H1 (cell line): Measurements from ENCODE around the gene SPOPL.
"Not testable (repeated sequence)": the region's sequence is repeated elsewhere in the genome, so short reads cannot be mapped to it uniquely, and the experiment has no call there.

Source experiments
- ATF3 ChIP-seq: IDR thresholded peaks from 2 replicates; pipeline ENCODE4 v1.6.1; 2011; ENCODE audit warnings: low read depth, mild to moderate bottlenecking, low read length; ENCODE audit not compliant: insufficient read depth
- BRCA1 ChIP-seq: IDR thresholded peaks from 2 replicates; pipeline ENCODE4 v1.6.1; 2012; ENCODE audit warnings: low read depth, low read length, improper control_type of control experiment
- CBX5 ChIP-seq: fragments of 300-800, 300-1000 bp; sonication (generic); IDR thresholded peaks from 2 replicates; pipeline ENCODE4 v1.7.1; 2016; ENCODE audit warnings: antibody characterized with exemption, low read length, low read depth
- CEBPB ChIP-seq: IDR thresholded peaks from 2 replicates; pipeline ENCODE4 v1.6.1; 2012; ENCODE audit warnings: low read depth, low read length
- EZH2 ChIP-seq: fragments of 200-600 bp; sonication (generic); IDR thresholded peaks from 2 replicates; pipeline ENCODE4 v1.7.1; 2012; ENCODE audit warnings: low read depth, mild to moderate bottlenecking, moderate library complexity, low read length, inconsistent platforms; ENCODE audit not compliant: severe bottlenecking
- JUND ChIP-seq: IDR thresholded peaks from 2 replicates; pipeline ENCODE4 v1.6.1; 2011; ENCODE audit warnings: mild to moderate bottlenecking, improper control_type of control experiment, low read length
- KDM5A ChIP-seq: fragments of 200-600 bp; IDR thresholded peaks from 2 replicates; pipeline ENCODE4 v1.7.1; 2012; ENCODE audit warnings: mild to moderate bottlenecking, low read length, inconsistent platforms, mixed read lengths
- POLR2A ChIP-seq, 2 experiments: IDR thresholded peaks; 1 replicate in 1 of 2; 2 replicates in 1 of 2; pipeline ENCODE4 v1.6.1; 2011; ENCODE audit warnings: low read depth in 2 of 2, low read length in 2 of 2, mild to moderate bottlenecking in 2 of 2; ENCODE audit errors: control extremely low read depth in 1 of 2
- POLR2AphosphoS5 ChIP-seq: IDR thresholded peaks from 2 replicates; pipeline ENCODE4 v1.6.1; 2011; ENCODE audit warnings: low read depth, low read length
- RAD21 ChIP-seq, 2 experiments: IDR thresholded peaks in 1 of 2; conservative IDR thresholded peaks in 1 of 2; 2 replicates each; pipeline ENCODE4 v1.6.1; 2011; ENCODE audit warnings: low read depth in 2 of 2, low read length in 2 of 2, improper control_type of control experiment in 1 of 2, inconsistent platforms in 1 of 2, mild to moderate bottlenecking in 1 of 2, moderate library complexity in 1 of 2
- RFX5 ChIP-seq: IDR thresholded peaks from 2 replicates; pipeline ENCODE4 v1.6.1; 2011; ENCODE audit warnings: low read depth, low read length, improper control_type of control experiment, borderline replicate concordance
- SRF ChIP-seq: IDR thresholded peaks from 2 replicates; pipeline ENCODE4 v1.6.1; 2011; ENCODE audit warnings: mild to moderate bottlenecking, low read depth, low read length, moderate library complexity
- SUZ12 ChIP-seq: fragments of 200-600 bp; sonication (generic); IDR thresholded peaks from 2 replicates; pipeline ENCODE4 v1.6.1; 2012; ENCODE audit warnings: mild to moderate bottlenecking, inconsistent platforms, low read length, moderate library complexity, mixed read lengths
- TF ChIP-seq, protein P1 (sequence below), 3 experiments: IDR thresholded peaks; 1 replicate in 2 of 3; 2 replicates in 1 of 3; pipeline versions ENCODE4 v1.5.1 to v1.6.1; 2011; ENCODE audit warnings: low read length in 3 of 3, mild to moderate bottlenecking in 3 of 3, inconsistent platforms in 2 of 3, low read depth in 1 of 3, moderate library complexity in 1 of 3; ENCODE audit not compliant: insufficient read depth in 1 of 3; ENCODE audit errors: control extremely low read depth in 1 of 3

DNA sequence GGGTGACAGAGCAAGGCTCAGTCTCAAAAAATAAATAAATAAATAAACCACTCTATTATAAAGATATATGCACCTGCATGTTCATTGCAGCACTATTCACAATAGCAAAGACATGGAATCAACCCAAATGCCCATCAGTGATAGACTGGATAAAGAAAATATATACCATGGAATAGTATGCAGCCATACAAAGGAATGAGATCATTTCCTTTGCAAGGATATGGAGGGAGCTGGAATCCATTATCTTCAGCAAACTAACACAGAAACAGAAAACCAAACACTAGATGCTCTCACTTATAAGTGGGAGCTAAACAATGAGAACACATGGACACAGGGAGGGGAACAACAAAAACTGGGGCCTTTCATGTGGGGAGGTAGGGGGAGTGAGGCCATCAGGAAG, 18.8 kb upstream of the SPOPL start:
- TF ChIP-seq, protein P1, sequence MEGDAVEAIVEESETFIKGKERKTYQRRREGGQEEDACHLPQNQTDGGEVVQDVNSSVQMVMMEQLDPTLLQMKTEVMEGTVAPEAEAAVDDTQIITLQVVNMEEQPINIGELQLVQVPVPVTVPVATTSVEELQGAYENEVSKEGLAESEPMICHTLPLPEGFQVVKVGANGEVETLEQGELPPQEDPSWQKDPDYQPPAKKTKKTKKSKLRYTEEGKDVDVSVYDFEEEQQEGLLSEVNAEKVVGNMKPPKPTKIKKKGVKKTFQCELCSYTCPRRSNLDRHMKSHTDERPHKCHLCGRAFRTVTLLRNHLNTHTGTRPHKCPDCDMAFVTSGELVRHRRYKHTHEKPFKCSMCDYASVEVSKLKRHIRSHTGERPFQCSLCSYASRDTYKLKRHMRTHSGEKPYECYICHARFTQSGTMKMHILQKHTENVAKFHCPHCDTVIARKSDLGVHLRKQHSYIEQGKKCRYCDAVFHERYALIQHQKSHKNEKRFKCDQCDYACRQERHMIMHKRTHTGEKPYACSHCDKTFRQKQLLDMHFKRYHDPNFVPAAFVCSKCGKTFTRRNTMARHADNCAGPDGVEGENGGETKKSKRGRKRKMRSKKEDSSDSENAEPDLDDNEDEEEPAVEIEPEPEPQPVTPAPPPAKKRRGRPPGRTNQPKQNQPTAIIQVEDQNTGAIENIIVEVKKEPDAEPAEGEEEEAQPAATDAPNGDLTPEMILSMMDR (IDR thresholded peaks at IDR 0.05; ENCODE audit: control extremely low read depth in 1 of 3, insufficient read depth in 1 of 3, low read depth in 1 of 3, low read length in 3 of 3) = not testable (repeated sequence)
- not testable (repeated sequence) for TF ChIP-seq KDM5A; POLR2A (IDR thresholded peaks at IDR 0.05; ENCODE audit: control extremely low read depth in 1 of 2, low read depth in 2 of 2, low read length in 2 of 2); ATF3; SRF; RAD21 (IDR thresholded peaks at IDR 0.05 in 1 of 2, conservative IDR thresholded peaks at IDR 0.05 in 1 of 2; ENCODE audit: low read depth in 2 of 2, low read length in 2 of 2); POLR2AphosphoS5; CBX5; BRCA1; JUND; SUZ12; EZH2; RFX5; CEBPB
